ENCODE data around the gene TRIP4. TPM values are rescaled to one million over a fixed set of nuclear protein-coding genes. Genes with fewer than 3 reads are reported as not detected.

The TRIP4 gene
- polyA plus RNA-seq, 1 donor from 2014 or later = 20.8 TPM

GRCh38 chr15:64455961-64456371 lies 68.3 kb downstream of the TRIP4 start:
- Histone ChIP-seq H3K27me3 (ENCODE audit: insufficient read depth, low read depth, low read length) (no peaks in the 10 kb centered on the region), H4K20me1 (ENCODE audit: insufficient read depth) (no peaks in the 10 kb centered on the region), H3K36me3 (ENCODE audit: insufficient read depth, low read length) (no peaks in the 10 kb centered on the region), H3K4me2 (ENCODE audit: low read length) (peak overlapping the region; percentile 36), H3K9ac (ENCODE audit: low read length) (peak overlapping the region; percentile 27), H3F3A (ENCODE audit: insufficient read depth, low read length, poor library complexity, severe bottlenecking) (peaks cover 3% of the 10 kb centered on the region), H3K79me2 (replicated peaks; ENCODE audit: insufficient read depth, low read length) (no peaks in the 10 kb centered on the region), H3K9me3 (ENCODE audit: low read length) (no peaks in the 10 kb centered on the region), H3K4me3 (ENCODE audit: low read length) (peak overlapping the region; percentile 43), H2AFZ (ENCODE audit: low read depth, low read length) (no peak overlapping the region), H3K27ac (ENCODE audit: low read length) (peak overlapping the region; percentile 69), H3K9me2 (ENCODE audit: insufficient read depth, low read length) (no peaks in the 10 kb centered on the region)
- TF ChIP-seq TAF1 (IDR thresholded peaks at IDR 0.05; ENCODE audit: low read depth) (no peak), REST (IDR thresholded peaks at IDR 0.05; ENCODE audit: borderline replicate concordance) (no peak), RAD21 (conservative IDR thresholded peaks at IDR 0.05) (no peak)

- Histone ChIP-seq H3K36me3 (ENCODE audit: insufficient read depth, low read length) (no peaks in the 10 kb centered on the region), H3K4me2 (ENCODE audit: low read length) (peak overlapping the region; percentile 36), H3K4me3 (ENCODE audit: low read length) (peak overlapping the region; percentile 43), H3K9ac (ENCODE audit: low read length) (peak overlapping the region; percentile 27), H2AFZ (ENCODE audit: low read depth, low read length) (no peak overlapping the region), H3K79me2 (replicated peaks; ENCODE audit: insufficient read depth, low read length) (peaks cover 5% of the 10 kb centered on the region), H3F3A (ENCODE audit: insufficient read depth, low read length, poor library complexity, severe bottlenecking) (peaks cover 3% of the 10 kb centered on the region), H4K20me1 (ENCODE audit: insufficient read depth) (no peaks in the 10 kb centered on the region), H3K9me2 (ENCODE audit: insufficient read depth, low read length) (no peaks in the 10 kb centered on the region), H3K27ac (ENCODE audit: low read length) (peak overlapping the region; percentile 69), H3K9me3 (ENCODE audit: low read length) (no peaks in the 10 kb centered on the region), H3K27me3 (ENCODE audit: insufficient read depth, low read depth, low read length) (no peaks in the 10 kb centered on the region)
- no peak for TF ChIP-seq POLR2AphosphoS5 (IDR thresholded peaks at IDR 0.05)
- no peak for TF ChIP-seq EP300 (conservative IDR thresholded peaks at IDR 0.05; ENCODE audit: poor library complexity, severe bottlenecking)
- TF ChIP-seq SMC3 (conservative IDR thresholded peaks at IDR 0.05; ENCODE audit: poor library complexity) = no peak
Measured at GRCh38 chr15:64456634-64457108, 69.0 kb downstream of the TRIP4 start.

- Histone ChIP-seq H3K27ac (ENCODE audit: low read length) (no peak overlapping the region), H3K27me3 (ENCODE audit: insufficient read depth, low read depth, low read length) (no peaks in the 10 kb centered on the region), H4K20me1 (ENCODE audit: insufficient read depth) (no peaks in the 10 kb centered on the region), H3K36me3 (ENCODE audit: insufficient read depth, low read length) (no peaks in the 10 kb centered on the region), H3K4me2 (ENCODE audit: low read length) (no peak overlapping the region), H3F3A (ENCODE audit: insufficient read depth, low read length, poor library complexity, severe bottlenecking) (peaks cover 2% of the 10 kb centered on the region), H3K4me3 (ENCODE audit: low read length) (peak overlapping the region; percentile 68), H3K79me2 (replicated peaks; ENCODE audit: insufficient read depth, low read length) (peaks cover 30% of the 10 kb centered on the region), H2AFZ (ENCODE audit: low read depth, low read length) (no peak overlapping the region), H3K9me3 (ENCODE audit: low read length) (no peaks in the 10 kb centered on the region), H3K9ac (ENCODE audit: low read length) (no peak overlapping the region), H3K9me2 (ENCODE audit: insufficient read depth, low read length) (no peaks in the 10 kb centered on the region)
- TF ChIP-seq RAD21 (conservative IDR thresholded peaks at IDR 0.05) (no peak), EZH2 (IDR thresholded peaks at IDR 0.05; ENCODE audit: borderline replicate concordance, insufficient read depth, low read length, poor library complexity, severe bottlenecking) (no peak), REST (IDR thresholded peaks at IDR 0.05; ENCODE audit: borderline replicate concordance) (no peak), MXI1 (conservative IDR thresholded peaks at IDR 0.05; ENCODE audit: poor library complexity, severe bottlenecking) (no peak), SMC3 (conservative IDR thresholded peaks at IDR 0.05; ENCODE audit: poor library complexity) (no peak), POLR2AphosphoS5 (IDR thresholded peaks at IDR 0.05) (no peak), CTCF (IDR thresholded peaks at IDR 0.05; ENCODE audit: poor library complexity, severe bottlenecking) (no peak), TAF1 (IDR thresholded peaks at IDR 0.05; ENCODE audit: low read depth) (no peak), EP300 (conservative IDR thresholded peaks at IDR 0.05; ENCODE audit: poor library complexity, severe bottlenecking) (no peak)
Measured at GRCh38 chr15:64459066-64459781, 71.6 kb downstream of the TRIP4 start.
